Measurements from ENCODE around the gene WDR46. TPM values are rescaled to one million over a fixed set of nuclear protein-coding genes. Genes with fewer than 3 reads are reported as not detected.
"Not testable (repeated sequence)": the region's sequence is repeated elsewhere in the genome, so short reads cannot be mapped to it uniquely, and the experiment has no call there.

The WDR46 gene
- total RNA-seq, 1 experiment from 2014 or later = 96.6 TPM

- no peak for DNase-seq
- H3K4me3 ChIP-seq (ENCODE audit: insufficient read depth, low read depth, low read length) = peak overlapping the region; percentile 97
- H3K27me3 ChIP-seq (ENCODE audit: control insufficient read depth, insufficient read depth, low read length) = no peaks in the 10 kb centered on the region
- H3K36me3 ChIP-seq (replicated peaks; ENCODE audit: control insufficient read depth, insufficient read depth, low read length) = peaks cover 40% of the 10 kb centered on the region
These were observed 15.7 kb downstream of the WDR46 start for GRCh38 chr6:33273129-33273923.

- no peak for DNase-seq
- Histone ChIP-seq H3K36me3 (replicated peaks; ENCODE audit: control insufficient read depth, insufficient read depth, low read length) (peaks cover 47% of the 10 kb centered on the region), H3K27me3 (ENCODE audit: control insufficient read depth, insufficient read depth, low read length) (no peaks in the 10 kb centered on the region), H3K4me3 (ENCODE audit: insufficient read depth, low read depth, low read length) (peak overlapping the region; percentile 97)
These were observed 16.5 kb downstream of the WDR46 start for GRCh38 chr6:33272275-33273128.

GRCh38 chr6:33271468-33272274 is 17.4 kb downstream of the WDR46 start, which contains the start of the genes RPS18 and VPS52:
RPS18 (plus strand) TSS chr6:33272075; CDS start chr6:33272120, 45 bp downstream.
VPS52 (minus strand) TSS chr6:33271876; CDS start chr6:33271675, 201 bp downstream.
- Histone ChIP-seq H3K4me3 (ENCODE audit: insufficient read depth, low read depth, low read length) (peak within 1 kb of the TSS; percentile 97), H3K36me3 (replicated peaks; ENCODE audit: control insufficient read depth, insufficient read depth, low read length) (peaks cover 51% of the 10 kb centered on the region), H3K27me3 (ENCODE audit: control insufficient read depth, insufficient read depth, low read length) (no peaks in the 10 kb centered on the region)
- peak; percentile 92 for DNase-seq

- H3K27me3 ChIP-seq (ENCODE audit: control insufficient read depth, insufficient read depth, low read length) = no peaks in the 10 kb centered on the region
- peaks cover 51% of the 10 kb centered on the region for H3K36me3 ChIP-seq (replicated peaks; ENCODE audit: control insufficient read depth, insufficient read depth, low read length)
- DNase-seq = no peak
- peak overlapping the region; percentile 97 for H3K4me3 ChIP-seq (ENCODE audit: insufficient read depth, low read depth, low read length)
These were observed 17.9 kb downstream of the WDR46 start for GRCh38 chr6:33271117-33271467.

- Histone ChIP-seq H3K4me3 (ENCODE audit: insufficient read depth, low read depth, low read length) (no peak overlapping the region), H3K27me3 (ENCODE audit: control insufficient read depth, insufficient read depth, low read length) (no peaks in the 10 kb centered on the region), H3K36me3 (replicated peaks; ENCODE audit: control insufficient read depth, insufficient read depth, low read length) (peaks cover 27% of the 10 kb centered on the region)
- DNase-seq = no peak
These were observed 25.0 kb downstream of the WDR46 start for GRCh38 chr6:33264015-33264414.

GRCh38 chr6:33262490-33262889 is 26.5 kb downstream of the WDR46 start:
- H3K27me3 ChIP-seq (ENCODE audit: control insufficient read depth, insufficient read depth, low read length); DNase-seq; H3K4me3 ChIP-seq (ENCODE audit: insufficient read depth, low read depth, low read length): not testable (repeated sequence)
- H3K36me3 ChIP-seq (replicated peaks; ENCODE audit: control insufficient read depth, insufficient read depth, low read length) = peaks cover 18% of the 10 kb centered on the region

- H3K4me3 ChIP-seq (ENCODE audit: insufficient read depth, low read depth, low read length) = no peak overlapping the region
These were observed 30.0 kb downstream of the WDR46 start for GRCh38 chr6:33259032-33259431.

GRCh38 chr6:33254591-33254990 is 34.4 kb downstream of the WDR46 start:
- no peak overlapping the region for H3K4me3 ChIP-seq (ENCODE audit: insufficient read depth, low read depth, low read length)
- no peaks in the 10 kb centered on the region; the same call in 1 of the 2 replicates for H3K36me3 ChIP-seq (replicated peaks; ENCODE audit: control insufficient read depth, insufficient read depth, low read length)
- H3K27me3 ChIP-seq (ENCODE audit: control insufficient read depth, insufficient read depth, low read length) = no peaks in the 10 kb centered on the region
- no peak for DNase-seq

More at GRCh38 chr6:33259032-33259431, 30.0 kb downstream of the WDR46 start:
- DNase-seq = no peak
- Histone ChIP-seq H3K27me3 (ENCODE audit: control insufficient read depth, insufficient read depth, low read length) (no peaks in the 10 kb centered on the region), H3K36me3 (replicated peaks; ENCODE audit: control insufficient read depth, insufficient read depth, low read length) (peaks cover 9% of the 10 kb centered on the region)

- no peaks in the 10 kb centered on the region; the same call in 1 of the 2 replicates for H3K36me3 ChIP-seq (replicated peaks; ENCODE audit: control insufficient read depth, insufficient read depth, low read length)
- DNase-seq = no peak
- H3K4me3 ChIP-seq (ENCODE audit: insufficient read depth, low read depth, low read length) = no peak overlapping the region
- peaks cover 8% of the 10 kb centered on the region for H3K27me3 ChIP-seq (ENCODE audit: control insufficient read depth, insufficient read depth, low read length)
These were observed 36.3 kb downstream of the WDR46 start for GRCh38 chr6:33252759-33253158.

- no peak for DNase-seq
- H3K36me3 ChIP-seq (replicated peaks; ENCODE audit: control insufficient read depth, insufficient read depth, low read length) = no peaks in the 10 kb centered on the region; the same call in 1 of the 2 replicates
These were observed 37.5 kb downstream of the WDR46 start for GRCh38 chr6:33251395-33252012.

GRCh38 chr6:33250731-33251130 is 38.3 kb downstream of the WDR46 start:
- no peak for DNase-seq
- H3K27me3 ChIP-seq (ENCODE audit: control insufficient read depth, insufficient read depth, low read length) = peaks cover 25% of the 10 kb centered on the region
- H3K36me3 ChIP-seq (replicated peaks; ENCODE audit: control insufficient read depth, insufficient read depth, low read length) = no peaks in the 10 kb centered on the region; the same call in 1 of the 2 replicates
- H3K4me3 ChIP-seq (ENCODE audit: insufficient read depth, low read depth, low read length) = no peak overlapping the region

More at GRCh38 chr6:33251395-33252012, 37.5 kb downstream of the WDR46 start:
- Histone ChIP-seq H3K4me3 (ENCODE audit: insufficient read depth, low read depth, low read length) (no peak overlapping the region), H3K27me3 (ENCODE audit: control insufficient read depth, insufficient read depth, low read length) (peaks cover 20% of the 10 kb centered on the region)

- peaks cover 25% of the 10 kb centered on the region for H3K27me3 ChIP-seq (ENCODE audit: control insufficient read depth, insufficient read depth, low read length)
- DNase-seq = no peak
- peak overlapping the region; percentile 72 for H3K4me3 ChIP-seq (ENCODE audit: insufficient read depth, low read depth, low read length)
- H3K36me3 ChIP-seq (replicated peaks; ENCODE audit: control insufficient read depth, insufficient read depth, low read length) = no peaks in the 10 kb centered on the region; the same call in 1 of the 2 replicates
These were observed 39.1 kb downstream of the WDR46 start for GRCh38 chr6:33249732-33250630.
